SHP77 treated with DMSO at 0.1 percent for 48 hours (cell line): ENCODE measurements around the gene CDCP1.

Experiments
- DNase-seq: peaks from one replicate; lab custom pipeline; 2025; lab: John Stamatoyannopoulos, UW

The CDCP1 gene, protein sequence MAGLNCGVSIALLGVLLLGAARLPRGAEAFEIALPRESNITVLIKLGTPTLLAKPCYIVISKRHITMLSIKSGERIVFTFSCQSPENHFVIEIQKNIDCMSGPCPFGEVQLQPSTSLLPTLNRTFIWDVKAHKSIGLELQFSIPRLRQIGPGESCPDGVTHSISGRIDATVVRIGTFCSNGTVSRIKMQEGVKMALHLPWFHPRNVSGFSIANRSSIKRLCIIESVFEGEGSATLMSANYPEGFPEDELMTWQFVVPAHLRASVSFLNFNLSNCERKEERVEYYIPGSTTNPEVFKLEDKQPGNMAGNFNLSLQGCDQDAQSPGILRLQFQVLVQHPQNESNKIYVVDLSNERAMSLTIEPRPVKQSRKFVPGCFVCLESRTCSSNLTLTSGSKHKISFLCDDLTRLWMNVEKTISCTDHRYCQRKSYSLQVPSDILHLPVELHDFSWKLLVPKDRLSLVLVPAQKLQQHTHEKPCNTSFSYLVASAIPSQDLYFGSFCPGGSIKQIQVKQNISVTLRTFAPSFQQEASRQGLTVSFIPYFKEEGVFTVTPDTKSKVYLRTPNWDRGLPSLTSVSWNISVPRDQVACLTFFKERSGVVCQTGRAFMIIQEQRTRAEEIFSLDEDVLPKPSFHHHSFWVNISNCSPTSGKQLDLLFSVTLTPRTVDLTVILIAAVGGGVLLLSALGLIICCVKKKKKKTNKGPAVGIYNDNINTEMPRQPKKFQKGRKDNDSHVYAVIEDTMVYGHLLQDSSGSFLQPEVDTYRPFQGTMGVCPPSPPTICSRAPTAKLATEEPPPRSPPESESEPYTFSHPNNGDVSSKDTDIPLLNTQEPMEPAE

GRCh38 chr3:45145681-45146614, at the start of gene CDCP1:
TSS of gene CDCP1 (minus strand) at chr3:45146378. CDS start at chr3:45146287, 91 bp downstream.
- no peak for DNase-seq

DNA sequence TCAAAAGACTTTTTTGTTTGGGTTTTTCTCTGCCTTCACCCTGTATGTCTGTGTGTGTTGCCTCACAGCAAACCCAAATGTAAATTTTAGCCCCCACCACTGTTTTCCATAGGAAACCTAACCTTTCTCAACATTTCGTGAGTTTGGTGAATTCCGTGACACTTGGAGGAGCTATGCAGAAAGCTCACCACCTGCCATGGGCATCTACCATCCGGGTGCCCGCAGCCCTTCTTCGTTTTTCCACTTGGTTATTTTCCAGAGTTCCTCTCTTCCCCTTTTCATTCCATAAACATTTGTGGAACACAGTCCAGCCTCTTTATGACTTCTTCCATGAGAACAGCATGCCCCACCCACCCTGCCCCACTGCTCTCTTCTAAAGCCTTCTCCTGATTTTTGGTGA, 48.6 kb upstream of the CDCP1 start:
- DNase-seq, result no peak

DNA sequence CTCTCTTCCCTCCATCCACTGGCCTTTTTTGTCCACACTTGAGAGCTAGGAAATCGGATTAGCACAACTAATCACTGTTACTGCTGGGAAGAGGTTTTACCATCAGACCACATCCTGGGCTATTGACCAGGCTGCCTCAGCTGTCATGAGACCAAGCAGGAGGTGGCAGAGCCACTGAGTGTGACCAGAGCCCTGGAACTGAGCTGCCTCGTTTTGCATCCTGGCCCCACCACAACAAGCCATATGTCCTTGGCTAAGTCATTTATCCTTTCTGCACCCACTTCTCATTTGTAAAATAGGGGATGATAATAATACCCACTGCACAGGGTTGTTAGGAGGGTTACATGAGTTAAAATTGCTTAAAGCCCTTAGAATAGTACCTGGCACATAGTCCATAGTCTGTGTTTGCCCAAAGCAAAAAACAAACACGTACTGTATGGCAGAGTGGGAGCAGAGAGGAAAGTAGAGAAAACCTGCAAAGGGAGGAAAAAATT, 45.8 kb upstream of the CDCP1 start:
- no peak for DNase-seq

- no peak for DNase-seq
Observed at GRCh38 chr3:45191424-45191823, 45.2 kb upstream of the CDCP1 start.

DNA sequence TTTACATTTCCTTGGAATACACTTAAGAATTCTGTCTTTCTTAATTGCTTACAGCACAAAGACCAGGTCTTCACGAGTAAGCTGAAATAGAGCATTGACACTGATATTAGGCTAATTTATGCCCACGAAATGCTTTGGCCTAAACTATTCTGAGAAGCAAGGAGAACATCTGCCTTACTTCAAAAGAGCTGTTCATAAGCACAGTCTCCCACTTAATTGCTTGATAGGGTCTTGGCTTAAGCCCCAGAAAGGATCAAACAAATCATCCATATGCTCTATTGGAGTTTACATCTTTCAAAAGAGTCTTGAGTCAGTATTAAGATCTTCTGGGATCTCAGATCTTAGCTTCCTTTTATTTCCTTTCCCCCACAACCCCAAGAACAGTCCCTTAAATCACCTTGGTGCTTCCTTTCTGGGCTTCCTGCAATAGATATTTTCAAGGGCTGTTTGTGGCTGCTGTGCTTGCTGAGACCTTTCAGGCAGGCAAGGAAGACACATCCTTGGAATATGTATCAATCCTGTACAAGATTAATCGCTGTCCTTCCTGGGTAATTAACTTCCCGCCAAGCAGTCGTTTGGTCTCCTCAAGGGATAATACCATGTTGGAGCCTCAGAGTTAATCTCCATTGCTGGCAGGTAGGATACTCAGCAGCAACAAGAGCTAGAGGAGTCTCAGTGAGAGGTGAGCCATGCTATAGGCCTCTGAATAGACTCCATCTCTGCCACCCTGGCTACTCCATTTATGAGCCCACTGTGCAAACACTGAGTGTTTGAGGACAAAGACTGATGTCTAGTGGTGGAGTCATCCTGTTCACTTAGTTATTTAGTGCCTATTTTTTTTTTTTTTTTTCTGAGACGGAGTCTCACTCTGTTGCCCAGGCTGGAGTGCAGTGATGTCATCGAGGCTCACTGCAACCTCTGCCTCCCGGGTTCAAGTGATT, 42.8 kb upstream of the CDCP1 start:
- no peak for DNase-seq

- DNase-seq, result no peak
Observed at GRCh38 chr3:45187694-45188141, 41.5 kb upstream of the CDCP1 start.

GRCh38 chr3:45186871-45187270, 40.7 kb upstream of the CDCP1 start:
- DNase-seq, result no peak

- no peak for DNase-seq
Observed at GRCh38 chr3:45185461-45185860, 39.3 kb upstream of the CDCP1 start.

DNA sequence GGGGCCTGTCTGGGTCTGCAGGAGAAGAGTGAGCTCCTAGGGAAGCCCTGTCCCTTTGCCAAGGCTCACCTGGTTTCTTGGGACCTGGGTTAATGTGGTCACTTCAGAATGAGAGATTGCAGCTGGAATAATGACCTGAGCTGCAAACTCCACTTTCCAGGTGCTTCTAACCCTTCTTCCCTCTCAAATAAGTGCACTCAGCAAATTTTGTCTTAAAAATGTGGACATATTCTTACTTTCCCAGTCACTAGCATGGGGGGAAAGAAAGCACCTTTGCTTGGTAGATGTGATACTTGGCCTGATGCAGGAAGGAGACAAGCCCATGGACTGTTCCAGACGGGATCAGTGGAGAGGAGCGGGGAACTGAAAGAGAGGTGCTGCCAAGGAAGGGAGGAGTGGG, 38.9 kb upstream of the CDCP1 start:
- no peak for DNase-seq

DNA sequence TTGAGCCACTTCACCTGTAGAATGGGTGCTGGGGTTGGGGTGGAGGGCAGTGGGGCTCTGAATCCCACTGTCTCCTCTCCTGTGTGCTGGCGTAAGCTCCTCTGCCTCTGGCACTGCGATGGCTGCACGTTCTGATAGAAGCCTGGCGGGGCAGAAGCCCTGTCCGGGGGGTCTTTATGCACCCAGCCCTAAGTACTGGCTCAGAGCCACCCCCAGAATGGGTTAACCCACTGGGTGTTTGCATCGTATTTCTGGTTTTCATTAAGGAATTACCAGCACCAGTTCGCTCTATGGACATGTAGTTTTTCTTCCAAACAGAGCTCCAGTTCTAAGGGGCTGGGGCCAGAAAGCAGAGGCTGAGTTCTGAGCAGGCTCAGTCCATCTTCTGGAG, 37.7 kb upstream of the CDCP1 start:
- DNase-seq, result no peak

GRCh38 chr3:45182915-45183871, 37.0 kb upstream of the CDCP1 start:
- DNase-seq, result no peak

GRCh38 chr3:45181496-45181895, 35.3 kb upstream of the CDCP1 start:
- no peak for DNase-seq

DNA sequence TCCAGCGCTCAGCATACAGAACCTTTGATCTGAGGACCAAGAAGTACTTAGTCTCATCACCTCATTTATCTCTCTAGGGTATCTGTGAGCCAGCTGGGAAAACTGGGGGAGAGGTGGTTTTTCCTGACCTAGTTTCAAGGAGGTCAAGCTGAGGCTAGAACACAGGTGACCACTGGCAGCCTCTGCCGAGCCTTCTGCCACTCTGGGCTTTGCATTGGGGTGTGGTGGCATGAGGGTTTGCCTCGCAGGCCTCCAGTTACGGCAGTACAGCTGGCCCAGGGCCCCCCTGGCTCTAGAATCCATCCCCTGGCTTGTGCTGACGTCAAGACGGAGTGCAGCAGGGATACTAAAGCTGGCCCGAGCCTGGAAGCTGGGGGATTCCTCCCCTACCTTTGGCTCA, 34.7 kb upstream of the CDCP1 start:
- no peak for DNase-seq

GRCh38 chr3:45180051-45180450, 33.9 kb upstream of the CDCP1 start:
- no peak for DNase-seq

DNA sequence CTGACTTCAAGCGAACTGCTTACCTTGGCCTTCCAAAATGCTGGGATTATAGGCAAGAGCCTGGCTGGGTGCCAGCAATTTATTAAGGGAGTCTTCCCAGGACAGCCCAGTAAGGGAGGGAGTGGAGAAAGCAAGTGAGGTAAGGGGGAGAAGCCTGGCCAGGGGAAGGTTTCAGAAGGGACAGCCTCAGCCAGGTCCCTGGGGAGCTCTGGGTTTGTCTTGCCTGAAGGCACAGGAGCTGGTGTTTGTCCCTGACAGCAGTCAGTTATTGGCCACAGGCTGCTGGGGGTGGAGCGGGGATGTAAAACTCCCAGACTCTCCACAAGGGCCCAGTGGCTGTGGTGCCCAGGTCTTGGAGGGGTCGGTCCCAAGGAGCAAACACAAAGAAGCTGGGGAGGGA, 33.0 kb upstream of the CDCP1 start:
- no peak for DNase-seq

GRCh38 chr3:45178183-45179023, 32.2 kb upstream of the CDCP1 start:
- no peak for DNase-seq

DNA sequence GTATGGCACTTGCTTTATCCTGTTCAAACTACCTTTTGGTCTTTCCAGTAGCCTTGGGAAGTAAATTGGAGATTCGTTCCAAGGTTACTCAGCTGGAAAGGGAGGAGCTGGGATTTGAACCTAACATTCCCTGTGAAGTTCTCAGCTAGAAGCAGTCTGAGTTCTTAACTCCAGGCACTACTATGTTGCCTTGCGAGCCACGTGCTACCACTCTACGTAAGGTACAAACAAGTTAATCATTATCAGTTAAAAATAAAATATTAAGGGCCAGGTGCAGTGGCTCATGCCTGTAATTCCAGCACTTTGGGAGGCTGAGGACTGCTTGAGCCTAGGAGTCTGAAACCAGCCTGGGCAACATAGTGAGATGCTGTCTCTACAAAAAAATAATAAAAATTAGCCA, 30.7 kb upstream of the CDCP1 start:
- DNase-seq, result no peak

- DNase-seq, result no peak
Observed at GRCh38 chr3:45174234-45174633, 28.1 kb upstream of the CDCP1 start.

GRCh38 chr3:45173776-45174175, 27.6 kb upstream of the CDCP1 start:
- DNase-seq, result no peak
